ENCODE measurements around the gene TMEM41A.

DNA sequence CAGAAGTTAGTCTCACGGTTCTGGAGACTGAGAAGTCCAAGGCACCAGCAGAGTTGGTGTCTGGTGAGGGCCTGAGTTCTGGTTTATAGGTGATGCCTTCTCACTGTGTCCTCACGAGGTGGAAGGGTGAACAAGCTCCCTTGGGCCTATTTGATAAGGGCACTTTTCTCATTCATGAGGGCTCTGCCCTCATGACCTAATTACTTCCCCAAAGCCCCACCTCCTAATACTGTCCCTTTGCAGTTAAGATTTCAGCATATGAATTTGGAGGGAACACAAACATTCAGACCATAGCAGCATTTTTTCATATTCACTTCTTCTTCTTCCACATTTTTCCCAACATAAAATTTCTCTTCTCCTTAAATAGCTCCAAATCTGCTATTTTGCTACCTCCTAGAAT, 41.5 kb downstream of the TMEM41A start:
- TF ChIP-seq, protein P1, sequence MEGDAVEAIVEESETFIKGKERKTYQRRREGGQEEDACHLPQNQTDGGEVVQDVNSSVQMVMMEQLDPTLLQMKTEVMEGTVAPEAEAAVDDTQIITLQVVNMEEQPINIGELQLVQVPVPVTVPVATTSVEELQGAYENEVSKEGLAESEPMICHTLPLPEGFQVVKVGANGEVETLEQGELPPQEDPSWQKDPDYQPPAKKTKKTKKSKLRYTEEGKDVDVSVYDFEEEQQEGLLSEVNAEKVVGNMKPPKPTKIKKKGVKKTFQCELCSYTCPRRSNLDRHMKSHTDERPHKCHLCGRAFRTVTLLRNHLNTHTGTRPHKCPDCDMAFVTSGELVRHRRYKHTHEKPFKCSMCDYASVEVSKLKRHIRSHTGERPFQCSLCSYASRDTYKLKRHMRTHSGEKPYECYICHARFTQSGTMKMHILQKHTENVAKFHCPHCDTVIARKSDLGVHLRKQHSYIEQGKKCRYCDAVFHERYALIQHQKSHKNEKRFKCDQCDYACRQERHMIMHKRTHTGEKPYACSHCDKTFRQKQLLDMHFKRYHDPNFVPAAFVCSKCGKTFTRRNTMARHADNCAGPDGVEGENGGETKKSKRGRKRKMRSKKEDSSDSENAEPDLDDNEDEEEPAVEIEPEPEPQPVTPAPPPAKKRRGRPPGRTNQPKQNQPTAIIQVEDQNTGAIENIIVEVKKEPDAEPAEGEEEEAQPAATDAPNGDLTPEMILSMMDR (IDR thresholded peaks at IDR 0.05; ENCODE audit: poor library complexity, severe bottlenecking): no peak
- TF ChIP-seq EZH2 (IDR thresholded peaks at IDR 0.05; ENCODE audit: borderline replicate concordance, insufficient read depth, low read length, poor library complexity, severe bottlenecking) (no peak), EP300 (conservative IDR thresholded peaks at IDR 0.05; ENCODE audit: poor library complexity, severe bottlenecking) (no peak), RAD21 (conservative IDR thresholded peaks at IDR 0.05) (no peak), MXI1 (conservative IDR thresholded peaks at IDR 0.05; ENCODE audit: poor library complexity, severe bottlenecking) (no peak)
